Measurements from ENCODE around the gene HECTD1.
"Not testable (repeated sequence)": the region's sequence is repeated elsewhere in the genome, so short reads cannot be mapped to it uniquely, and the experiment has no call there.

The HECTD1 gene

DNA sequence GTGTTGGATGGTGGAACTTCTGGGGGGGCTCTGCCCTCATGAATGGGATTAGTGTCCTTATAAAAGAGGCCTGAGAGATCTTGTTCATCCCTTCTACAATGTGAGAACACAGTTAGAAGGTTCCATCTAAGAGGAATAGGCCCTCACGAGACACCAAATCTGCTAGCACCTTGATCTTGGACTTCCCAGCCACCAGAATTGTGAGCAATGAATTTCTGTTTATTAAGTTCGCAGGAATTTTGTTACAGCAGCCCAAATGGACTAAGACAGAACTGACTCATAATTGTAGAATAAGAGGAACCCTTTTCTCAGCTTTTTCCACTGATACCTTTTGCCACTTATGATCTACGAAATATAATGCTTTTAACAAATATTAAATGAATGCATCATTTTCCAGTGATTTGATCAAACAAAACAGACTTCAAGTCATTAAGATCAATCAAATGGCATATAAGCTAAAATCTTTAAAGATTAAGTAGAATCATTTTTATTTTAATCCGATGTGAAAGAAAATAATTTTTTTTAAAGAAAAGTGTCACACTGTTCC lies 68.2 kb downstream of the HECTD1 start:
- no peak for DNase-seq (ENCODE audit: low read depth)

DNA sequence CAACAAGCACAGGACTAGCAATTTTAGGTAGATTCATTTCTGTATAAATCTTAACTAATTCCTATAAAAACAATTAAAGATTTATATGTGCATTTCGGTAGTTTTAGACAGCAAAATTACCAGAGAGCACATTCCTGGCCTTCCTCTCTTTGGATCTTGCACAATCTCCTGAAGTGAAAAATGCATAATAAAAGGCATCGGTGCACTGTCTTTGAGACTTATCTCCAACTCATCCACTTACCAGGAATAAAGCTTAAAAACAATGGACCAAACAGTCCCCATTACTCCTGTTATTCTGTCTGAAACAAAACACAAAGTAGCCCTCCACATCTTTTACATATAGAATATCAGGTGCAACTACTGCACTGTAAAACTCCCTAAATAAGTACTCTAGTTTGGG lies 69.3 kb downstream of the HECTD1 start:
- DNase-seq (ENCODE audit: low read depth): no peak

DNA sequence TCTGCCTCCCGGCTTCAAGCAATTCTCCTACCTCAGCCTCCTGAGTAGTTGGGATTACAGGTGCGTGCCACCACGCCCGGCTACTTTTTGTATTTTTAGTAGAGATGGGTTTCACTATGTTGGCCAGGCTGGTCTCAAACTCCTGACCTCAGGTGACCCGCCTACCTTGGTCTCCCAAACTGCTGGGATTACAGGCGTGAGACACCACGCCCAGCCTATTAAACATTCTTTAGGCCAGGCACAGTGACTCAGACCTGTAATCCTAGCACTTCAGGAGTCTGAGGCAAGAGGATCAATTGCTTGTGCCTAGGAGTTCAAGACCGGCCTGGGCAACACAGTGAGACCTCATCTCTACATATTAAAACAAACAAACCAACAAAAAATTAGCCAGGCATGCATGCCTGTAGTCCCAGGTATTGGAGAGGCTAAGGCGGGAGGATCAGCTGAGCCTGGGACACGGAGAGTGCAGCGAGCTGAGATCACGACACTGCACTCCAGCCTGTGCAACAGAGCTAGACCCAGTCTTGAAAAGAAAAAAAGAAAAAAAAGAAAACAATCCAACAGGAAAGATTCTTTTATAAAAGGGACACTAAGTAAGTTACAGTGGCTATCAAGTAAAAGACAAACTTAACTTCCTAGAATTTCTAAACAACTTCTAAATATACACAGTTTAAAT lies 70.2 kb downstream of the HECTD1 start:
- DNase-seq (ENCODE audit: low read depth): no peak

DNA sequence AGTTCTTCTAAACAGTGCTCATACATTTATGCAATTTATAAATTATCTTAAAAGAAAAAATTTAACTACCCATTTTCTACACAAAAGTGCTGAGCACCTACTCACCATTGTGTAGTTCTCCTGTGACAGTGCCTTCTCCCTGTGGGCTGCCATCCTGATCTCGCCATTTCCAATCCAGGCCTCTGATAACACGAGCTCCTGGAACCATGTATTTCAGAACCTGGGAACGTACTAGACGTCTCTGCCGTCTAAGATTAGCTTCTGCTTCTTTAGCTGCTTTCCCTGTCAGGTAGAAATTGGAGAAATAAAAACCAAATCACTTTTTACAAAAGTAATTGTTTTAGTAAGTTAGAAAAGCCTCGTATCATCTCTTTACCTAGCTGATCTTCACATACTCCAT lies 74.5 kb downstream of the HECTD1 start:
- no peak for DNase-seq (ENCODE audit: low read depth)

DNA sequence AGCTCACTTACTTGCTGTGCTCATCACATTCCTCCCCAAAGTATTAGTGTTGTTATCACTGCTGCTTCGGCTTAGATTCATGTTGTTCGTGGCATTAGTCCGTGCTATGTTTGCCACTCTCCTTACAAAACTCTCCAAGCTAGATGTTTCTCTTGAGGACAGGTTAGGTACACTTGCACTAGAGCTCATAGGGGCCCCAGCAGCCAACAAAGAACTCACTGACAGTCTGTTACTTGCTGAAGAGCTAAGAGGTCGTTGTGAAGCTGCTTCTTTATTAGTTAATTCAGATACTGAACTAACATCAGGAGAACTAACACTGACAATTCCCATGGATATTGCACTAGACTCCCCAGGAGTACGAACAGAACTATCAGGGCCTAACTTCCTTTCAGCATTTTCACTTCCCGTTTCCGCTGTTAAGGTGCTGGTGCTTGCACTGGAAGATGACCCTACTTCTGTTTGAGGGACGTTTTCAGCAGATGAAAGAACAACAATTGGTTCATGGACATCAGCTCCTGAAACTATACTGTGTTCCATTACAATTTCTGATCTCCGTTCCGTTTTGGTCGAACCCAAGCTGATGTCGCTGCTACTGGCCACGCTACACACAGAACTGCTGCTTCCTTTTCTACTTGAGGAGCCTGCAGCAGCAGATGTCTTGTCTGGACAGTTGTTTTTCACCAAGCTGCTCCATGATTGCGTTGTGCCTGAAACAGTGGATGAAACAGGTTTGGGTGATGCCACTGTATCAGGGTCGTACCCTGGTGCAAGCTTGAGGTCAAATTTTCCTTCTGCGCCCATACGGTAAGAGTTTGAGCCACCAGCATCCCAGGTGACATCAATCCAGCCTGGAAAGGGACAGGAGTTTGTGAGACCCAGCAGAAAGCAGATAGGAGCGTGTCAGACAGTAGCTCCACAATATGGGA lies 78.7 kb downstream of the HECTD1 start:
- DNase-seq (ENCODE audit: low read depth): no peak

DNA sequence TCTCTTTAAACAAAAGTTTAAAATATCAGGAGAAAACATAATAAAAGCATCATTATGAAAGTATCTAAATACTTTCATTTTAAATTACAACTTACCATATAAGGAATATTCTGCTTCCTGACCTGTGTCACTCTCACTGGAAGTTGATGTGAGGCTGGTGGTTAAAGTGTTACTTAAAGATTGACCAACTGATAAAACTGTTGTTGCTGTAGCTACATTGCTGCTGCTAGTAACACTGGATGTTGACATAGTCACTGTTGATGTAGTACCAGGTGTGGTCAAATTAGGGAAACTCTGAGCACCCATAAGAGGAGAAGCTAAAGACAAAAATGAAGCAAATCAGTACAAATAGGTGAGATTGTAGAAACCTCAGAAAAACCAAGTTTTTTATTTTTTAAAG lies 79.9 kb downstream of the HECTD1 start:
- DNase-seq (ENCODE audit: low read depth): no peak

DNA sequence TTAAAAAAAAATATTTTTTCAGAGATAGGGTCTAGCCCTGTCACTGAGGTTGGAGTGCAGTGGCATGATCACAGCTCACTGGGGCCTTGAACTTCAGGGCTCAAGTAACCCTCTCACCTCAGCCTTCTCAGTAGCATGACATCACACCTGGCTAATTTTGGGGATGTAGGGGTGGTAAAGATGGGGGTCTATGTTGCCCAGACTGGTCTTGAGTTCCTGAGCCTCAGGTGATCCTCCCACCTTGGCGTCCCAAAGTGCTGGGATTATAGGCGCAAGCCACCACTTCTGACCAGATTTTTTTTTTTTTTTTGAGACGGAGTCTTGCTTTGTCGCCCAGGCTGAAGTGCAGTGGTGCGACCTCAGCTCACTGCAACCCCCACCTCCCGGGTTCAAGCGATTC lies 80.9 kb downstream of the HECTD1 start:
- DNase-seq (ENCODE audit: low read depth): no peak

DNA sequence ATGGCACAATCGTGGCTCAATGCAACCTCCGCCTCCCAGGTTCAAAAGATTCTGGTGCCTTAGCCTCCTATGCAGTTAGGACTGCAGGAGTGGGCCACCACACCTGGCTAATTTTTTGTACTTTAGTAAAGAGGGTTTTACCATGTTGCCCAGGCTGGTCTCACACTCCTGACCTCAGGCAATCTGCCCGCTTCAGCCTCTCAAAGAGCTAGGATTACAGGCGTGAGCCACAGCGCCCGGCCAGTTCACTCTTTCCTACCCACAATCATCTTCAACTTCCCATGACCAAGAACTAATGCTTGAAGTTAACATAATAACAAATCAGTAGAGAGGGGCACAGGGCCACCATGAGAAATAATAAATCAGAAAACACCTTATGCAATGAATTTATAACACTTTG lies 82.4 kb downstream of the HECTD1 start:
- no peak for DNase-seq (ENCODE audit: low read depth)

DNA sequence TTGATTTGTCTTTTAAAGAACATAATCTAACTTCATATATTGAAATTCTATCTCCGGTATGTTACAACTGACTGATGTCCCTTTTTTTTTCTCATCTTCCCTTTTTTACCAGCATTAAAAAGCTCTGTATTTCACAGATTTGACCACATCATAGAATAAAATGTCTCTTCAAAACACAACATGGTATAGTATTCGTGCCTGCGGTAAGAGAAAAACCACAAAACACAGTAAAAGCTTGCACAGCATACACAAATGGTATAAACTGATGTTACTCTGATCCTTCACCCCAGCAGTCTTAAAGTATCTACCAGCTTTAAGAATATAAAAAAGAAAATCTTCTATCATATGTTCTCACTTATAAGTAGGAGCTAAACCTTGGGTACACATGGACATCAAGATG lies 83.4 kb downstream of the HECTD1 start:
- no peak for DNase-seq (ENCODE audit: low read depth)

DNA sequence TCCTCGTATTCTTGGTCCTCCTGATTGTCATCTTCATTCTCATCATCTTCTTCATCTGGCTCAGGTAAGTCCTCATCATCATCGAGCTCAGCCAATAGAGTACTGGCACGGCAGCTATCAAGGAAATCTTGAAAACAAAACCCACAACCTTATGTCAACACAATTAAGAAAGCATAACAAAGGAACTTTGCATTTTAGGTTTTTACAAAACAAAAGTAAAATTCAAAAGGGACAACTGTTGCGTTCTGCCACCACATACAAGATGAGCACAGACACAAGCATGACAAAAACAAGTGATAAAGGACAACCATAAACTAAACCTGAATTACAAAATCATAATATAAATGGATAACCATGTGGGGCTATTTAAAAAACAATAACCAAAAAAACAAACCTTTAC lies 84.7 kb downstream of the HECTD1 start:
- DNase-seq (ENCODE audit: low read depth): no peak

DNA sequence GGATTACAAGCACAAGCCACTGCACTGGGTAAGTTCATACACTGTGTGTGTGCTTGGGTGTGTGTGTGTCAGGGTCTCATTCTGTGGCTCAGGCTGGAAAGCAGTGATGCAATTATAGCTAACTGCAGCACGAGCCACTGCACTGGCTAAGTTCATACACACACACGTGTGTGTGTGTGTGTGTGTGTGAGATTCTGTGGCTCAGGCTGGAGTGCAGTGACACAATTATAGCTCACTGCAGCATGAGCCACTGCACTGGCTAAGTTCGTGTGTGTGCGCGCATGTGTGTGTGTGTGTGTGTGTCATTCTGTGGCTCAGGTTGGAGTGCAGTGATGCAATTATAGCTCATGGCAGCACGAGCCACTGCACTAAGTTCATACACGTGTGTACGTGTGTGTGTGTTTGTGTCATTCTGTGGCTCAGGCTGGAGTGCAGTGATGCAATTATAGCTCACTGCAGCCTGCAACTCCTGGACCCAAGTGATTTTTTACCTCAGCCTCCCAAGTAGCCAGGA lies 85.4 kb downstream of the HECTD1 start:
- no peak for DNase-seq (ENCODE audit: low read depth)

DNA sequence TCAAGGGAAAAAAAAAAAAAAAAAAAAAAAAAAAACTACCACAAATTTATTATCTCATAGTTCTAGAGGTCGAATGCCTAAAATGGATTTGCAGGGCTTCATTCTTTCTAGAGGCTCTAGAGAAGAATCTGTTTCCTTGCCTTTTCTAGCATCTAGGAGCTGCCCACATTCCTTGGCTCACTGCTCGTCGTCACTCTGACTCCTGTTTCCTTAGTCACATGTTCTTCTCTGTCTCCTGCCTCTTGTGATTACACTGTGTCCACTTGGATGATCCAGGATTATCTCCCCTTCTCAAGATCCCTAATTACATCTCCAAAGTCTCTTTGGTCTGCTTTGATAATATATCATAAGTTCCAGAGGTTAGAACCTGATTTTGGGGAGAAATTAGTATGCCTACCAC lies 88.7 kb downstream of the HECTD1 start:
- DNase-seq (ENCODE audit: low read depth): no peak

DNA sequence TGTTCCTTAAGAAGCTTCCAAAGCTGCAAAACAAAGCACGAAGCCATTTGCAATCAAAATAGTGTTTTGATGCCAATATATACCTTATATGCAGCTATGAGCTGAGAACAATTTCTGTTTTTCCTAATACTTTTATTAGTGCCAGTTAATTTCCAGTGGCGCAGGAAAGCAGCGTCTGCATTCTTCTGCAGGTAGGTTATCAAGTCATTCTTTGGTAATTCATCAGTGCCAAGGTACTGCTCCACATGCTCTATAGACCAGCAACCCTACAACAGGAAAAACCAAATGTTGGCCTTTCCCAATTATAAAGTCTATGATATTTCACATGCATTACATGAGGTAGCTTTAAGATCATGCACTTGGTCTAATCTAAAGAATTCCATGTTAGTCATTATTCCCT lies 93.8 kb downstream of the HECTD1 start:
- DNase-seq (ENCODE audit: low read depth): no peak

DNA sequence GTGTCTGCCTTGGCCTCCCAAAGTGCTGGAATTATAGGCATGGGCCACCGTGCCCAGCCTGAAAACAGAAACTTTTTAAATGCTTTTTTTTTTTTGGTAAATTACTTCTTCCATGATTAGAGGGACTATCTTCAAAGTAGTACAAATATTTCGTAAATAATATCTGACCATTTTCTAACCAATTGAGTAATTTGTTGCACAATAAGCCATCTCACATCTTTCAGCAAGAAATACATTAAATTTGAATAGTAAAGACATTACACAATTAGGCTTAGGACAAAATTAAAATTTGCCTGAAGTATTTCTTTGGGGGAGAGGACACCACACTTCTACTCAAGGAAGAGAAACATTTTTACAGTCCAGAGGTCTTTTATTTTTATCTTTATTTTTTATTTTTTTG lies 96.7 kb downstream of the HECTD1 start:
- DNase-seq (ENCODE audit: low read depth): no peak

DNA sequence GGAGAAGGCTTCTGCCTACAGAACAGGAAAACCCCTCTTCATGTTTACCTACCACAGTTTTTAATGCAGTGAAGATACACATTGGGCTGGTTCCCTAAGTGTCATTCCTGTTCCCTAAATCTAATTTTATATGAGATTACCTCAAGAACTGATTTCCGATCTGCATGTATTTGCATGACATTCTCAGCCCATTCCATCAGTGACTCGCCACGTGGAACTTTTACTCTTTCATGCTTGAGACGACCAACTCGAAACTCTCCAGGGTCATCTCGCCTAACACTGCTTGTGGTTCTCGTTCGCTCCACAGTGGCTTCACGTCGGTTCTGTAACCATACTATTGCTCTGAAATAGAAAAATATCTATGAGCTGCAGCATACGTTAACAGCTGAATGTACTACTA lies 98.3 kb downstream of the HECTD1 start:
- DNase-seq (ENCODE audit: low read depth): no peak

DNA sequence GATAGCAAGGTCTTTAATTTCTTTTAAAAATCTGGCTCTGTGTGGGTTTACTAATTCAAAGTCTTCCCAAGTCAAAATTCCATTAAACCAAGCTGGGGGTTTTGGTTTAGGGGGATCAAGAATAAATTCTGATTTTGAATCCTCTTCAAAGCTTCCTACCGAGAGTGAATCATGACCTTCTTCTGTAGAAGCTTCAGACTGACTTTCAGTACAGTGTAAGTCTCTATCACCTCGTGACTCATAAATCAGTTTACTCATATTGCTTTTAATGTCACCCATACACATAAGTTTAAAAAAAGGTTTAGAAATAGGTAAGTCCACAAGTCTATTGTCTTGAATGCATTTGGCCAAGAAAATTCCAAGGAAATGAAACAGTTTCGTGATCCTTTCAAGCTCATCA lies 100.8 kb downstream of the HECTD1 start:
- no peak for DNase-seq (ENCODE audit: low read depth)

DNA sequence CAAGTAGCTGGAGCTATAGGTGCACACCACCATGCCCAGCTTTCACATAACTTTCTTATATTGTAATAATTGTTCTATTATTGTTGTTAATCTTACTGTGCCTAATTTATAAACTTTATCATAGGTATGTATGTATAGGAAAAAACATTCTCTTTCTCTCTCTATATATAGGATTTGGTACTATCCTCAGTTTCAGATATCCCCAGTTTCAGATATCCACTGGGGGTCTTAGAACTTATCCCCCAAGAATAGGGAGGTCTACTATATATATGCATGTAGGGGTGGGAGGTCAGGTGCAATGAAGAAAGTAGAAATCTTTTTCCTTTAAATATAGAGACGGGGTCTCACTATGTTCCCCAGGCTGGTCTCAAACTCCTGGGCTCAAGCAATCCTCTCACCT lies 110.5 kb downstream of the HECTD1 start:
- no peak for DNase-seq (ENCODE audit: low read depth)

DNA sequence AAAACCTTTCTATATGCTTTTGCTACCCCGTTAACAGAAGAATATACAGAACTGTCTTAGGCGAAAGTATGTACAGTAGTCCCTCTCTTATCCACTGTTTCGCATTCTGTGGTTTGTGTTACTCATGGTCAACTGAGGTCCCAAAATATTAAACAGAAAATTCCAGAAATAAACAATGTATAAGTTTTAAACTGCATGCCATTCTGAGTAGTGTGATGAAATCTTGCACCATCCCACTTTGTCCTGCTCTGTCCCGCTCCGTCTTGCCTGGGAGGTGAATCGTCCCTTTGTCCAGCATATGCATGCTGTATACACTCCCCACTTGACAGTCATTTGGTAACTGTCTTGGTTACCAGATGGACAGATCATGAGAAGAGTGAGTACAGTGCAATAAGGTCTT lies 111.3 kb downstream of the HECTD1 start:
- DNase-seq (ENCODE audit: low read depth): no peak

DNA sequence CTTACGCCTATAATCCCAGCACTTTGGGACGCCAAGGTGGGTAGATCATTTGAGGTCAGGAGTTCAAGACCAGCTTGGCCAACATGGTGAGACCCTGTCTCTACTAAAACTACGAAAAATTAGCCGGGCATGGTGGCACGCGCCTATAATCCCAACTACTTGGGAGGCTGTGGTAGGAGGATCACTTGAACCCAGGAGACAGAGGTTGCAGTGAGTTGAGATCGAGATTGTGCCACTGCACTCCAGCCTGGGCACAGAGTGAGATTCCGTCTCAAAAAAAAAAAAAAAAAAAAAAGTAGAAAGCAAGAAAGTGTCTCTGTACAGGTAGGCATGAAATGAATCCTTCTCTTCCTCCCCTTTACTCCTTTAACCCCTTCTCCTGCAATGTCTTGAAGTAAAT lies 111.8 kb downstream of the HECTD1 start:
- not testable (repeated sequence) for DNase-seq (ENCODE audit: low read depth)

DNA sequence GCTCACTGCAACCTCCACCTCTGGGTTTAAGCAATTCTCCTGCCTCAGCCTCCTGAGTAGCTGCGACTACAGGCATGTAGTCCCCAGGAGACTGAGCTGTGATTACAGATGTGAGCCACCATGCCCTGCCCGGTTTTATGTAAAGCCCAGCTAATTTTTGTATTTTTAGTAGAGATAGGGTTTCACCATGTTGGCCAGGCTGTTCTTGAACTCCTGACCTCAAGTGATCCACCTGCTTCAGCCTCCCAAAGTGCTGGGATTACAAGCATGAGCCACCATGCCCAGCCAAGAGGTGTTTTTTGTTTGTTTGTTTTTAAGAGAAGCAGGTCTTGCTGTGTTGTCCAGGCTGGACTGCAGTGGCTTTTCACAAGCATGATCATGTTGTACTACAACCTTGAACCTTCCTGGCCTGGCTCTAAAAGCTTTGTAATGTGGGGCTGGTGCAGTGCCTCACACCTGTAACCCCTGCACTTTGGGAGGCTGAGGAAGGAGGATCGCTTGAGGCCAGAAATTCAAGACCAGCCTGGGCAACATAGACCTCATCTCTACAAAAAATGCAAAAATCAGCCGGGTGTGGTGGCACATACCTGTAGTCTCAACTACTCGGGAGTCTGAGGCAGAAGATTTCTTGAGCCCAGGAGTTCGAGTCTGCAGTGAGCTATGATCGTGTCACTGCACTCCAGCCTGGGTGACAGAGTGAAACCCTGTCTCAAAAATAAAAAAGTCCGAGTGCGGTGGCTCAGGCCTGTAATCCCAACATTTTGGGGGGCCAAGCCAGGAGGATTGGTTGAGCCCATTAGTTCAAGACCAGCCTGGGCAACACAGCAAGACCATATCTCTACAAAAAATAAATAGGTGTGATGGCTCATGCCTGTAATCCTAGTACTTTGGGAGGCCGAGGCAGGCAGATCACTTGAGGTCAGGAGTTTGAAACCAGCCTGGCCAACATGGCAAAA lies 113.4 kb downstream of the HECTD1 start:
- DNase-seq (ENCODE audit: low read depth): not testable (repeated sequence)

DNA sequence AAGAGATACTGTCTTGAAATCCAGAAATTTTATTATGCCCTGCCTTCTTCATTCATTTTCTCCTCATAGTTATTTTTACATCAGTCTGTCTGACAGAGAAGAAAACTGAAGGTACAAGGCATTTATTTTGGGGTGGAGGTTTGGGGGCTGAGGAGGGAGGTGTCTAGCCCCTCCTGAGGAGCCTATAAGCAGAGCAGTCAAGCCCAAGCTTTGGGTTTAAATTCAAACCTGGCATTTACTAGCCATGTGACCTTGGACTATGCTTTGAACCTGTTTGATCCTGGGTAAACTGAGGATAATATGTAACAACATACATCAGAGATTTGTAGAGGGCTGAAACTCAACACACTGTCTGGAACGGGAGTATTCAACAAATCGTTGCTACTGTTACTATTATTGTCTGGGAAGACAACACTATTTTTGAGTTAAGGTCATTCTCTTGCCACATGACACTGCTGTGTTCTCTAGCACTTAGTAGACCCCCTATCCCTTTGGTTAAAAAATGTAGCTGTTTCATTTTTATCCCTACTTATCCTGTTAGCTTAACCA lies 115.4 kb downstream of the HECTD1 start:
- DNase-seq (ENCODE audit: low read depth): no peak
